ENCODE results near the gene GNAO1. TPM values are rescaled to one million over a fixed set of nuclear protein-coding genes. Genes with fewer than 3 reads are reported as not detected.

The GNAO1 gene
- total RNA-seq, 1 experiment from 2014 or later = not detected

GRCh38 chr16:56331399-56331798 is 140.1 kb downstream of the GNAO1 start:
- H3K79me2 ChIP-seq (ENCODE audit: low read length) = no peaks in the 10 kb centered on the region
- DNase-seq (no peak), ATAC-seq (no peak)
- ChIA-PET POLR2A (ENCODE audit: unreplicated experiment) (no interaction called here), CTCF (no interaction called here)
- no peak overlapping the region for H3K4me3 ChIP-seq (ENCODE audit: low read length)
- no peaks in the 10 kb centered on the region for H3K9me2 ChIP-seq (replicated peaks; ENCODE audit: low read length)
- peaks cover 22% of the 10 kb centered on the region for H3K4me1 ChIP-seq (ENCODE audit: insufficient read depth, low read length)
- no peaks in the 10 kb centered on the region for H3K27me3 ChIP-seq (ENCODE audit: low read length)
- TF ChIP-seq EZH2phosphoT487 (IDR thresholded peaks at IDR 0.05; ENCODE audit: borderline replicate concordance, low read length) = no peak
- TF ChIP-seq EZH2 (IDR thresholded peaks at IDR 0.05; ENCODE audit: low read length, unreplicated experiment) = no peak
- TF ChIP-seq CTCF (conservative IDR thresholded peaks at IDR 0.05; ENCODE audit: low read depth, low read length) = no peak
- no peak overlapping the region for H3K9ac ChIP-seq (ENCODE audit: low read length)
- H3K9me3 ChIP-seq (ENCODE audit: low read length) = no peaks in the 10 kb centered on the region
- H3K36me3 ChIP-seq (ENCODE audit: low read depth, low read length) = no peaks in the 10 kb centered on the region
- no TSS peak for BruUV-seq (replicated peaks)
- intact Hi-C loops (cut with micrococcal nuclease) = no loop called here
- peak overlapping the region; percentile 82 for H3K27ac ChIP-seq (ENCODE audit: low read length)
- no peak overlapping the region for H2AFZ ChIP-seq (ENCODE audit: low read length)
- no peaks in the 10 kb centered on the region for H4K20me1 ChIP-seq (ENCODE audit: low read length)
- no peaks in the 10 kb centered on the region for H3F3A ChIP-seq (ENCODE audit: low read length, unreplicated experiment)
- no peak overlapping the region for H3K4me2 ChIP-seq (ENCODE audit: low read length)

- H3K4me1 ChIP-seq (ENCODE audit: insufficient read depth, low read length) = peaks cover 22% of the 10 kb centered on the region
- no peak overlapping the region for H3K4me3 ChIP-seq (ENCODE audit: low read length)
- ATAC-seq (no peak), DNase-seq (no peak)
- no peaks in the 10 kb centered on the region for H3K9me2 ChIP-seq (replicated peaks; ENCODE audit: low read length)
- no TSS peak for BruUV-seq (replicated peaks)
- no peak overlapping the region for H2AFZ ChIP-seq (ENCODE audit: low read length)
- H3K36me3 ChIP-seq (ENCODE audit: low read depth, low read length) = no peaks in the 10 kb centered on the region
- H3F3A ChIP-seq (ENCODE audit: low read length, unreplicated experiment) = no peaks in the 10 kb centered on the region
- H3K4me2 ChIP-seq (ENCODE audit: low read length) = no peak overlapping the region
- H3K27me3 ChIP-seq (ENCODE audit: low read length) = no peaks in the 10 kb centered on the region
- intact Hi-C loops (cut with micrococcal nuclease) = loop anchor here (1.0 to 2.0 kb wide), 2 partner anchors 24 to 119 kb away; partner anchors contain the start of genes NUDT21 and OGFOD1
- no peaks in the 10 kb centered on the region for H4K20me1 ChIP-seq (ENCODE audit: low read length)
- no peaks in the 10 kb centered on the region for H3K9me3 ChIP-seq (ENCODE audit: low read length)
- no peak overlapping the region for H3K27ac ChIP-seq (ENCODE audit: low read length)
- ChIA-PET CTCF (interaction anchor here (1.5 kb wide), 1 partner anchor 24 kb away, joined by 11 read pairs; no protein-coding TSS in a partner anchor), POLR2A (ENCODE audit: unreplicated experiment) (no interaction called here)
- no peaks in the 10 kb centered on the region for H3K79me2 ChIP-seq (ENCODE audit: low read length)
- TF ChIP-seq EZH2phosphoT487 (IDR thresholded peaks at IDR 0.05; ENCODE audit: borderline replicate concordance, low read length) (no peak), CTCF (conservative IDR thresholded peaks at IDR 0.05; ENCODE audit: low read depth, low read length) (no peak), EZH2 (IDR thresholded peaks at IDR 0.05; ENCODE audit: low read length, unreplicated experiment) (no peak)
- no peak overlapping the region for H3K9ac ChIP-seq (ENCODE audit: low read length)
Observed at GRCh38 chr16:56331915-56332314, 140.6 kb downstream of the GNAO1 start.

- intact Hi-C loops (cut with micrococcal nuclease) = loop anchor here (1.0 to 2.0 kb wide), 2 partner anchors 24 to 118 kb away; partner anchors contain the start of genes NUDT21 and OGFOD1
- Histone ChIP-seq H3K9me2 (replicated peaks; ENCODE audit: low read length) (no peaks in the 10 kb centered on the region), H2AFZ (ENCODE audit: low read length) (peak overlapping the region; percentile 28; the same call in 1 of the 2 replicates), H3K27me3 (ENCODE audit: low read length) (no peaks in the 10 kb centered on the region), H4K20me1 (ENCODE audit: low read length) (no peaks in the 10 kb centered on the region), H3K9me3 (ENCODE audit: low read length) (no peaks in the 10 kb centered on the region), H3K9ac (ENCODE audit: low read length) (no peak overlapping the region), H3K4me3 (ENCODE audit: low read length) (no peak overlapping the region), H3K4me1 (ENCODE audit: insufficient read depth, low read length) (peaks cover 22% of the 10 kb centered on the region), H3K79me2 (ENCODE audit: low read length) (no peaks in the 10 kb centered on the region), H3K4me2 (ENCODE audit: low read length) (no peak overlapping the region), H3F3A (ENCODE audit: low read length, unreplicated experiment) (no peaks in the 10 kb centered on the region), H3K36me3 (ENCODE audit: low read depth, low read length) (no peaks in the 10 kb centered on the region), H3K27ac (ENCODE audit: low read length) (no peak overlapping the region)
- BruUV-seq (replicated peaks) = no TSS peak
- peak; percentile 92 for ATAC-seq
- TF ChIP-seq CTCF (conservative IDR thresholded peaks at IDR 0.05; ENCODE audit: low read depth, low read length) = peak; percentile 62
- TF ChIP-seq EZH2phosphoT487 (IDR thresholded peaks at IDR 0.05; ENCODE audit: borderline replicate concordance, low read length) = no peak
- no peak for TF ChIP-seq EZH2 (IDR thresholded peaks at IDR 0.05; ENCODE audit: low read length, unreplicated experiment)
- ChIA-PET POLR2A (ENCODE audit: unreplicated experiment) (no interaction called here), CTCF (interaction anchor here (0.6 to 1.5 kb wide), 2 partner anchors 23 to 33 kb away, joined by 8 to 11 read pairs; no protein-coding TSS in a partner anchor)
- peak; percentile 69 for DNase-seq
Observed at GRCh38 chr16:56332464-56333079, 141.3 kb downstream of the GNAO1 start.

Measured in PC-3 (cell line).